Panc1 (cell line): ENCODE measurements around the gene C19orf38. TPM values are rescaled to one million over a fixed set of nuclear protein-coding genes. Genes with fewer than 3 reads are reported as not detected.

ENCODE experiments used
- ATAC-seq: fragments of 200-7000 bp; cut with Tn5 transposase; 2 replicates; pipeline ENCODE4 v1.9.1; 2020; ENCODE audit warnings: mild to moderate bottlenecking, moderate library complexity
- BruUV-seq: library from RNA; stranded (reverse); fragments of 400-500 nt; replicated peaks from 2 replicates; lab custom pipeline; 2021; lab: Mats Ljungman, UMichigan
- CTCF ChIA-PET: fragments of 300-600 bp; sonication (Branson Sonifier 250); formaldehyde crosslinking; loops from one replicate; lab custom pipeline; 2022; ENCODE audit warnings: antibody characterized with exemption; lab: Charles Lee
- POLR2A ChIA-PET: fragments of 300-600 bp; sonication (Branson Sonifier 250); formaldehyde crosslinking; loops from one replicate; lab custom pipeline; 2022; ENCODE audit warnings: antibody characterized with exemption; lab: Charles Lee
- DNase-seq: peaks from one replicate; pipeline ENCODE4 v3.0.0-alpha.2; 2010; ENCODE audit warnings: low read depth, low spot score
- H3K27ac ChIP-seq: 2 replicates; pipeline ENCODE4 v1.5.1; 2011; ENCODE audit warnings: mild to moderate bottlenecking, low read length, inconsistent platforms
- H3K27me3 ChIP-seq: fragments of 200-500 bp; sonication (Bioruptor generic); 2 replicates; pipeline ENCODE4 v1.6.0; 2014; ENCODE audit warnings: low read length, inconsistent platforms; ENCODE audit not compliant: control insufficient read depth, insufficient read depth
- H3K36me3 ChIP-seq: fragments of 200-500 bp; sonication (Bioruptor generic); 2 replicates; pipeline ENCODE4 v1.5.1; 2014; ENCODE audit warnings: inconsistent platforms, mild to moderate bottlenecking, low read length, moderate library complexity; ENCODE audit not compliant: control insufficient read depth, insufficient read depth
- H3K4me1 ChIP-seq: 2 replicates; pipeline ENCODE4 v1.5.1; 2011; ENCODE audit warnings: inconsistent platforms, mild to moderate bottlenecking, low read length, moderate library complexity; ENCODE audit not compliant: control insufficient read depth, insufficient read depth
- H3K4me3 ChIP-seq, 2 experiments: 2 replicates each; pipeline ENCODE4 v1.5.1; 2011 to 2012; ENCODE audit warnings: low read depth in 2 of 2, low read length in 2 of 2, mild to moderate bottlenecking in 2 of 2, inconsistent platforms in 1 of 2, moderate library complexity in 1 of 2
- H3K9me3 ChIP-seq: fragments of 200-500 bp; sonication (Bioruptor generic); 2 replicates; pipeline ENCODE4 v1.5.1; 2014; ENCODE audit warnings: low read depth, mild to moderate bottlenecking, inconsistent platforms, low read length, moderate library complexity; ENCODE audit not compliant: control insufficient read depth, insufficient read depth
- CTCF ChIP-seq: fragments of 450-650 bp; IDR thresholded peaks from 2 replicates; pipeline ENCODE4 v1.5.1; 2017; ENCODE audit warnings: mild to moderate bottlenecking
- POLR2AphosphoS5 ChIP-seq: IDR thresholded peaks from 2 replicates; pipeline ENCODE4 v1.6.1; 2012; ENCODE audit warnings: mild to moderate bottlenecking, low read depth, low read length, moderate library complexity
- REST ChIP-seq, 2 experiments: IDR thresholded peaks; 2 replicates each; pipeline ENCODE4 v1.6.1; 2011 to 2012; ENCODE audit warnings: low read depth in 2 of 2, control low read depth in 1 of 2, low read length in 1 of 2, mild to moderate bottlenecking in 1 of 2, moderate library complexity in 1 of 2; ENCODE audit not compliant: insufficient read depth in 1 of 2
- SIN3A ChIP-seq: IDR thresholded peaks from 2 replicates; pipeline ENCODE4 v1.6.1; 2012; ENCODE audit warnings: low read depth, mild to moderate bottlenecking, low read length, moderate library complexity, borderline replicate concordance; ENCODE audit not compliant: insufficient read depth
- TCF7L2 ChIP-seq: IDR thresholded peaks from 2 replicates; pipeline ENCODE4 v1.6.1; 2011; ENCODE audit warnings: mild to moderate bottlenecking, low read depth, low read length, inconsistent platforms
- in situ Hi-C: cut with HindIII; loops from 2 replicates; pipeline ENCODE4 v1.10.0; 2016; ENCODE audit warnings: low sequenced_read_pairs, low pct_unique_long_range_greater_than_20kb
- intact Hi-C: fragments of 100-400 bp; cut with micrococcal nuclease; formaldehyde crosslinking; loops from one replicate; pipeline ENCODE4 v1.10.0; 2022; ENCODE audit not compliant: unreplicated experiment
- total RNA-seq: library from RNA; stranded (reverse); gene quantifications from one replicate; pipeline ENCODE4 v1.2.1, GENCODE V29; 2021; ENCODE audit not compliant: unreplicated experiment

Gene C19orf38
- total RNA-seq, 1 experiment from 2014 or later: not detected

- POLR2A ChIA-PET: no interaction called here
- Histone ChIP-seq H3K4me3 (no peak overlapping the region), H3K9me3 (no peaks in the 10 kb centered on the region), H3K36me3 (no peaks in the 10 kb centered on the region), H3K4me1 (no peaks in the 10 kb centered on the region), H3K27ac (no peak overlapping the region), H3K27me3 (no peaks in the 10 kb centered on the region)
- CTCF ChIA-PET: no interaction called here
- no peak for DNase-seq
- ATAC-seq: no peak
- intact Hi-C loops: no loop called here
- no TSS peak for BruUV-seq
- TF ChIP-seq POLR2AphosphoS5 (no peak), SIN3A (no peak), CTCF (no peak), REST (IDR thresholded peaks at IDR 0.05; ENCODE audit: insufficient read depth in 1 of 2, low read depth in 2 of 2, low read length in 1 of 2) (no peak), TCF7L2 (no peak)
- in situ Hi-C loops: no loop called here
Observed at GRCh38 chr19:10815969-10816644, 32.1 kb upstream of the C19orf38 start.

GRCh38 chr19:10816691-10817090 lies 31.5 kb upstream of the C19orf38 start:
- DNase-seq: no peak
- no peak overlapping the region for H3K27ac ChIP-seq
- H3K9me3 ChIP-seq: no peaks in the 10 kb centered on the region
- ChIA-PET POLR2A (no interaction called here), CTCF (no interaction called here)
- no peaks in the 10 kb centered on the region for H3K27me3 ChIP-seq
- no peaks in the 10 kb centered on the region for H3K4me1 ChIP-seq
- no peak overlapping the region; a peak in 1 of 4 replicates for H3K4me3 ChIP-seq
- intact Hi-C loops (no loop called here), in situ Hi-C loops (no loop called here)
- no peaks in the 10 kb centered on the region for H3K36me3 ChIP-seq
- TF ChIP-seq REST (IDR thresholded peaks at IDR 0.05; ENCODE audit: insufficient read depth in 1 of 2, low read depth in 2 of 2, low read length in 1 of 2): no peak
- TF ChIP-seq POLR2AphosphoS5: no peak
- TF ChIP-seq CTCF: no peak
- BruUV-seq: no TSS peak
- ATAC-seq: no peak
